CD1c-positive myeloid dendritic cell (primary cell): ENCODE data around the gene VENTX.

Experiments
- DNase-seq: peaks from one replicate; pipeline ENCODE4 v3.0.0-alpha.2; 2016; ENCODE audit errors: extremely low spot score

The VENTX gene

DNA sequence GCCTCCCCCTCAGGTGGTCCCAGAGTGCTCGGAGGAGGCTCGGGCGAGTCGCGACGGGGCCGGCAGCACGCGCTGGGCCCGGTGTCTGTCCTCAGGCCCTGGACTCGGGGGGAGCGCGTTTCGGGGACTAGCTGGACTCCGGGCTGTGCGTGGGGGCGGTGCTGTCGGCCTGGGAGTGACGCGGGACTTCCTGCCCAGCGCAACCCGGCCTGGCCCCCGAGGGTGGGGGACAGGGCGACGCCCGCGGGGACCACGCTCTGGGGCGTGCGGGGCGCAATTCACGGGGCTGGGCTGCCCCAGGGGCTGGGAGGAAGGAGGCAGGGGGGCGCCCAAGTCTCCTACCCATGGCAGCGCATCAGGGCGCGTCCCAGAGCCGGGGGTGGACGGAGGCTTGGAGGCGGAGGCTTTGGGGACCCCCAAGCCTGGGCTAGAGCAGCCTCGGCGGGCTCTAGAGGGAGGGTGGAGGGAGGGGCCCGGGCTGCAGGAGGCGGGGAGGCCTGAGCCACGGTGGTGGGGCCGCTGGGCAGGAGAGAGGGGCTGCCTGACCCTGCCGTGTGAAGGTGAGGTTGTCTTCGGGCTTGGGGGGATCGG lies 2.3 kb upstream of the VENTX start:
- DNase-seq = peak; percentile 34

DNA sequence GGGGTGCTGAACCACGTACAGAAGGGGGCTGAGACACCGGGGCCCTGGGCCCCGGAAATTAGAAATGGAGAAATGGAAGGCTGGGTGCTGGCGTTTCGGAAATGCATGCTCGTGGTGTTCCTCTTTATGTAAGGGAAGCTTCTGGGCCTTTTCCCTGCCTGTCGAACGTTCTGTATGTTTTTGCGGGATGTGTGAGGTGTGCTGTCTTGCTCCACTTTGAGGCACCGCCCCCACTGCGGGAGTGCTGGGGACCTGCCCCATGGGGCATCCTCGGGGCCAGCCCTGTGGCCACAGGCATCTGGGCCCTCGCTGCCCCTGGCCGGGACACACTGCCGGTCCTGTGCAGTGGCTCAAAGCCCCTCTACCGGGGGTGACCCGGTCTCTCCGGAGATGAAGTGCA lies 1.7 kb upstream of the VENTX start:
- DNase-seq = peak; percentile 62

DNA sequence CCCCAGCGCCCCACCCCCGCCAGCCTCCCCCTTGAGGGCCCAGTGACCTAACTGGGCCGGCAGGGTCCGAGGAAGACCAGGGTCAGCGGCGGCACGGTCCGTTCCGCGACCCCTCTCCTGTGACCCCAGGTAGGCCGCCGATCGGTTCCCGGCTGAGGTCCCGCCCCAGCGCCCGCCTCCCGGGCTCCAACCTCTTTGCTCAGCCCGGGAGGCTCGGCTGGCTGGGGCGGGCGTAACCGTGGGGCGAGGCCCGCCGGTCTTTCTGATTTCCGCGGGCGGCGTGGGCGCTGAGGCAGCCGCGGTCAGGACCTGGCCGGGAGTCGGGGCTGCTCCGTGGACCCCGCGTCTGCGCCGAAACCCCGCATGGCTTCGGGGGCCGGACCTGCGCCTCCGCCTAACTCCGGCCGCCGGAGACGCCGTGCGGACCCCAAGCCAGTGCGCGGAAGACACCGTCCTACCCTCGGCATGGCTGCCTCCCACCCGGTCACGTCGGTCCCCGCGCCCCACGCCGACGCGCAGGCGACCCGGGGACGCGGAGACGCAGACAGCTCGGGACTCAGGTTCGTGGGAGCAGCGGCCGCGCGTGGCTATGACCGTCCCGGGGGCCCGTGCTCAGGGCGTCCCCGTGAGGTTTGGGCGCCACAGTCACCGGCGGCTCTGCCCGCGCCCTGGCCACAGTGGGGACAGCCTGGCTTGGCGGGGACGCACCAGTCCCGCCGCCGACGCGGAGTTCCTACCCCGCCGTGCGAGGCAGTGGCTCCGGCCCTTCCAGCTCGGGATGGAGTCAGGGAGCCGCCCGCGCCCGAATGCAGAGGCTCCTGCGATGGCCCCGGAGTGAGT lies 1.0 kb upstream of the VENTX start:
- peak; percentile 35 for DNase-seq

DNA sequence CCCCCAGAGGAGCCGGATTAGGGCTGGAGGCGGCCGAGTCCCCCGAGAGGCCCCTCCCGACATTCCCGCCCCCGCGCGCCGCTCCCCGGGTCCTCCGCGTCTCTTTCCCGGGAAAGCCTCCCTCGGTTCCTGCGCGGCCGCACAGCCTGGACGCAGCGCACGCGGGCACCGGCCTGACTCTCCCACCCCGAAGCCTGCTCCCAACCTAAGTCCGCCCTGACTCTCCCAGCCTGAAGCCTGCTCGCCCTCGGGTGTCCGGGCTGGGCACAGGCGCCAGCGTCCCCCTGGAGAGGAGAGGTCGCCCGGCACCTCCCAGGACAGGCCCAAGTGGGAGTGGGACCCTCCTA lies 441 bp upstream of the VENTX start:
- no peak for DNase-seq

DNA sequence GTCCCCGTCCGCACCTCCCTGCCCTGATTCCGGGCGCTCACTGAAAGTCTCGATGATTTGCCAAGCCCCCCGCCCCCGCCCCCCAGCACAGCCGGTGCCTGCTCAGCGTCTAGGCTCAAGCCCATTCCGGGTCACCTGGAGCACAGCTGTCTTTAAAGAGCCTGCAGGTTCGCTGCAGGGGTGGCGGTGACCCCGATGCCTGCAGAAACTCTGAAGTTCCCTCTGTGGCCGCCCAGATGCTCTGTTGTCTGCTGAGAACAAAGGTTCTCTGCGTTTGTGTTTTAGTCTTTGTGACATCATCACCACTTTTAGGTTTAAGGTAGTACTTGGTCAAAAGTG lies 780 bp downstream of the VENTX start:
- no peak for DNase-seq

DNA sequence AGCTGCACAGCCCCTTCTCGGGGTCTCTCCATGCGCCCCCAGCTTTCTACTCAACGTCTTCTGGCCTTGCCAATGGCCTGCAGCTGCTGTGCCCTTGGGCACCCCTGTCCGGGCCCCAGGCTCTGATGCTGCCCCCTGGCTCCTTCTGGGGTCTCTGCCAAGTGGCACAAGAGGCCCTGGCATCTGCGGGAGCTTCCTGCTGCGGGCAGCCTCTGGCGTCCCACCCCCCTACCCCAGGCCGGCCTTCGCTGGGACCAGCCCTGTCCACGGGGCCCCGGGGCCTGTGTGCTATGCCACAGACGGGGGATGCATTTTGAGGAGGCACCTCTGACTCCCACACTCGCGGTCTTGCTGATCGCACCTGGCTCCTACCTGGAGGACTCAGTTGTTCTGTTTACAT lies 2.3 kb downstream of the VENTX start:
- no peak for DNase-seq

DNA sequence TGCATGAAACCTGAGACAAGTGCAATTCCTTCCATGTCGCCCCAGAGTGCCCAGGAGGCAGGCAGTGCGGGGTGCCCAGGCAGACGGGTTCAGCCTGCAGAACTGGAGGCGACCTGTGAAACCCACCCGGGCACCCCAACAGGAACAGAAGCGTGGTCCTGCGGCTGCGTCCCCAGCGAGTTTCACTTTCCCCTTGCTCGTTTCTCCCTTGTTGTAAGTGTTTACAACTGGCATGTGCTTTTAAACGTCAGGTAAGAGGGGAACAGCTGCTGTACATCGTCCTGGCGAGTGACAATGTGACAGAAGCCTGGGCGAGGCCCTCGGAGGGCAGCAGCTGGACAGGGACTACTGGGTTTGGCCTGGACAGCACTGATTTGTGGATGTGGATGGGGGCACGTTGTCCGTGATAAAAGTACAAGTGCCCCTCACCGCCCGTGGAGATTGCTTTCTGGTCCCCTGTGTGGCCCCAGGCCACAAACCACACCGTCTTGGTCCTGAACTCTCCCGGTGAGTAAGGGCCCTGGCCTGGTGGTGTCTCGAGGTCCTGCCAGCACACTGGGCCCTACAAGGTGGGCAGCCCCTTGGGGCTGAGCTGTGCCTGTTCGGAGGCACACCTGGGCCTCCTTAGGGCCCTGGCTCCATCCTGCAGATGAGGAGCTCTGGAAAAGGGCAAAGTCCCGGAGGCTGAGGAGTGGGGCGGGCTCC lies 4.0 kb downstream of the VENTX start:
- DNase-seq = peak; percentile 15

DNA sequence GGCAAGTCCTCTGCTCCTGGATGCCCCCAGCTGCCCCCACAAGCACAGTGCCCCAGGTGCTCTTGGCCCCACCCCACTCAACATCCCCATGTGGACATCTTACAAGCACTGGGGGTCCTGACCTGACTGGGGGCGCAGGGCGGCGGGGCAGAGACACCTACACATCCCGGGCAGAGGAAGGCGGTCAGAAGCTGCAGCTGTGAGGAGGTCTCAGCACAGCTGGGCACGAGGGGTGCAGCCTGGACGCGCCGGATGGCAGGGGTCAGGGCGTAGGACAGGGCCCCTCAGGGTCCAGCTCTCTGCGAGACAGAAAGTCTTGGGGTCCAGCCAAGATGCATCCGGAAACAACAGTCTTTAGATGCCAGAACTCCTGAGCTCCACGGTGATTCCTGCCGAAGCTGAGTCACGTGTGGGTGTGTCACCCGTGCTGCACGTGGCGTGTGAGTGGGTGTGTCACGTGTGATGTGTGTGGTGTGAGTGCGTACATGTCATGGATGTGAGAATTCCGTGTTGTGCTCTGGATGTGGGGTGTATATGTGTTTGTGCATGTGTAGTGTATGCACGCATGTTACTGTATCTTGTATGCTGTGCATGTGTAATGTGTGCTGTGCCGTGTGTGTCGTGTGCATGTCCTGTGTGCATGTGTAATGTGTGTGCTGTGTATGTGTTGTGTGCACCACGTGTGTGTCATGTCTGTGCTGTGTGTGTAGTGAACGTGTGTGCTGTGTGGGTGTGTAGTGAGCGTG lies 5.1 kb downstream of the VENTX start:
- peak; percentile 11 for DNase-seq

DNA sequence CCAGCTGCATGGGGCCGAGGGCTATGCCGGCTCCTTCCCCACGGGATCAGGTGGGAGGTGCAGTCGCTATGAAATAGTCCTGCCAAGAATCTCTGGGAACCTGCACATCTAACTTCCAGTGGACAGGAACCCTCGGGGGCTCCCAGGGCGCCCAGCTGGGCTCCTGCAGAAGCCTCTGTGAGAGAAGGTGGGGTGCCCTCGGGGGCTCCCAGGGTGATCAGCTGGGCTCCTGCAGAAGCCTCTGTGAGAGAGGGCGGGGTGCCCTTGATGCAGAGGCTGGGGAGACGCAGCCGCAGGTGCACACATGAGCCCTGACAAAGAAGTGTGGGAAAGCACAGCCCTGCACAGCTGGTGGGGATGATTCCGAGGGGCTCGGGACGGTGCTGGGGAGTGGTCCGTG lies 5.9 kb downstream of the VENTX start:
- DNase-seq = no peak

DNA sequence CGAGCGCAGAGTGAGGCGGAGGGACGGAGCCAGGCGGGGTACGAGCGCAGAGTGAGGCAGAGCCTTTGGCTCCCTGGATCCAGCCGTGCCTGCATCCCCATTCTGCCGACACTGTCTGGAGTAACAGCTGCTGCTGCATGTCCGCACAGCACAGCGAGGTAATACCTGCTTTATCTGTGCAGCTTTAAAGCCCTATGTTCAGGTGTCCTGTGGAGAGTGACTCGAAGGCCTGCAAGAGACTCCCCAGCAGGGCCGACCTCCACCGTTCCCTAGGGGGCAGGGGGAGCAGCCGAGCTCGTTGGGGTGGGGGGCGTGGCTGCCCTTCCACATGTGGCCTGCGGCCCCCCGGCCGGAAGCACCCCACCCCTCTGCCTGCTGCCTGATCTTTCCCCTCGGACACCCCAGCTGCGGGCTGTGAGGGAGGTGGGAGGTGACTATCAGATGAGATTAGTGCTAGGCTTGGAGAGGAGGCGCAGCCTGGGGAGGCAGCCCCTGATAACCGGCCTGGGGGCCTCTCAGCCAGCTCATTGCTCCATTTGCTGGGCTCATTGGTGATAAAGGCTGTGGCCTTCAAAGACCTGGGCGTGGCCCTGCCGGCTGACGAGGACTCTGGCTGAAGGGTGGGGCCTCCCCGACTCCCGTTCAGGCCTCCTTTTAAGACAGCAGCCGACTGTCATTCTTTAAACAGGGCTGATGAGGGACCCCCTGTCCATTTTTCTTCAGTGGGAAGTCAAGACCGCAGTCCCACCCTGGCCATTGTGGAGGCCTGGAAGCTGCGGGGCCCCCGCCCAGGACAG lies 8.0 kb downstream of the VENTX start:
- no peak for DNase-seq

DNA sequence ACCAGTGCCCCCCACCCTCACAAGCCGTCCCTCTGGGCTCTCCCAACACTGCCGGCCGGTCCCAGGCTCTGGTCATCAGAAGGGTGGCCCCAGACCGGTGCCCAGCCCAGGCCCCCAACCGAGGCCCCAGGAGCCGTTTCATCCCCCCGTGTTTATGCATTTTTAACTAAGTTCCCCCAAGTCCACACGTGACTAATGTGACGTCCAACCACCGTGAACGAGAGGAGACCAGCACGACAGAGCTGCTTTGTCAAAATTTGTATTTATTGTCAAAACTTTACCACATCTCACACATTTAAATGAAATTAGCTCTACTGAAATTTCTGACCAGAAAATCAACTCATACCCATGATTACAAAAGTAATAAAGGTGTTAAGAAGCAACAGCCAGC lies 8.6 kb downstream of the VENTX start:
- no peak for DNase-seq

DNA sequence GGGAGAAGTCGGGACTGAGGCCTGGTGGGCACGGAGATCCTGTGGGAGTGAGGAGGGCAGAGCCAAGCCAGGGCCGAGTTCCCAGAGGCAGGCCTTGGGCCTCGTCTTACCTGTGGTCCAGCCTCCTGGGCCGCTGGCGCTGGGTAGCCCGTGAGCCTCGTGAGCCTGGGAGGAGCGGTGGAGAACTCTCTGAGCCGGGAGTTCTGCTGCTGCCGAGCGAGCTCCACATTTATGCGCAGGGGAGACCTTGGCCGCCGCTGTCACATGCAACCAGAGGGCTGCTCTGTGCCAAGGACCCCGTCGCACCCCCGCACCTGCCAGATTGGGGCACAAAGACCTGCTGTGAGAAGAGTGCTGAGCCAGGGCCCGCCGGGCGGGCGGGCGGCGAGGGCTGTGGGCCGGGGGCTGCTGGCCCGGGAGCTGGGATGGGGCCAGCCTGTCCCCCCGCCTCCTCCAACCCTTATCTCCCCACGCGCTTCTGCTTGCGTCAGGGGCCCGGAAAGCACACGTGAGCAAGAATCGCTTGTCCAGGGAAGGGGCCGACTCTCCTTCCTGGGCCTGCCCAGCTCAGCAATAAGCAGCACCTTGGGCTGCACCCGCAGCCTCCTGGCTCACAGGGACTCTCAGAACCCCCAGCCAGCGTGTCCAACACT lies 10.2 kb downstream of the VENTX start:
- no peak for DNase-seq

DNA sequence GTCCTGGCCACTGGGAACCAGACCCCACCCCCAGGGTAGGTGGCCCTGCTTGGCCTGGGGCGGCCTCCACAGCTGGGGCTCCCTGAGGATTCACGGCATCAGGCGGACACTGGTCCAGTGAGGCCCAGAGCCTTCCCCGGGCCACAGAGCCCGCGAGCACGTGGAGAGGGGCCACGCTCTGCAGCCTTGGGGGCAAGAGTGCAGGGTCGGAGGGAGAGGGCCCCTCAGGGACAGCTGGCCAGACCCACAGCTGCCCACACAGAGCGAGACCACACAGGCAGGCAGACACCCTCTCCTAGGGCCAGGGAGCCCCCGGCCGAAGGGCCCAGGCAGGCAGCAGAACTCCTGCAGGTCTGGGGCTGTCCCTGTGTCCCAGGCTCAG lies 10.7 kb downstream of the VENTX start:
- DNase-seq = no peak

DNA sequence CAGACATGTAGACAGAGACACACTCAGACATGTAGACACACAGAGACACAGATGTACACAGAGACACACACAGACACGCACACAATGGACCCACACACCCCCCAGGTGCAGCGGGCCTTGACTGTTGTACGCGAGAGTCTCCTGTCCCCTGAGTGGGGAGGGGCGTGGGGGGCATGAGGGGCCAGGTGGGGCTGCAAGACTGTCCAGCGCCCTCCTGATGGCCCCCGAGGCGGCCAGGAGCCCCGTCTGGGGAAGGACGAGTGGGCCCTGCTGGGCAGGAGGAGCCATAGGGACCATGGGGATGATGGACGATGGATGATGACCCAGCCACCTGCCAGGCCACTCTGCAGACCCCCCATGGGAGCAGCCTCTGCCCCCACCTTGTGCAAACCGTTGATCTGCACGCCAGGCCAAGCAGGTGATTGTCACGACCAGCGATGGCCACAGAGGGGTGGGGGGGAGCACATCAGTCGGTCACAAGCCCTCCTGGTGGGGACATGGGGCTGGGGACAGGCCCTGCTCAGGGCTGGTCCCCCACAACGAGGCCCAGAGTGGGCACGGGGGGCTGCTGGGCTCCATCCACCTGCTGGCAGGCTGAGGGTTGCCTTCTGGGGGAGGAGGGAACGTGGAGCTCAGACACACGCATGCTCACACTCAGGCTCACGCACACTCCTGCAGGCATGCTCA lies 11.6 kb downstream of the VENTX start:
- no peak for DNase-seq

DNA sequence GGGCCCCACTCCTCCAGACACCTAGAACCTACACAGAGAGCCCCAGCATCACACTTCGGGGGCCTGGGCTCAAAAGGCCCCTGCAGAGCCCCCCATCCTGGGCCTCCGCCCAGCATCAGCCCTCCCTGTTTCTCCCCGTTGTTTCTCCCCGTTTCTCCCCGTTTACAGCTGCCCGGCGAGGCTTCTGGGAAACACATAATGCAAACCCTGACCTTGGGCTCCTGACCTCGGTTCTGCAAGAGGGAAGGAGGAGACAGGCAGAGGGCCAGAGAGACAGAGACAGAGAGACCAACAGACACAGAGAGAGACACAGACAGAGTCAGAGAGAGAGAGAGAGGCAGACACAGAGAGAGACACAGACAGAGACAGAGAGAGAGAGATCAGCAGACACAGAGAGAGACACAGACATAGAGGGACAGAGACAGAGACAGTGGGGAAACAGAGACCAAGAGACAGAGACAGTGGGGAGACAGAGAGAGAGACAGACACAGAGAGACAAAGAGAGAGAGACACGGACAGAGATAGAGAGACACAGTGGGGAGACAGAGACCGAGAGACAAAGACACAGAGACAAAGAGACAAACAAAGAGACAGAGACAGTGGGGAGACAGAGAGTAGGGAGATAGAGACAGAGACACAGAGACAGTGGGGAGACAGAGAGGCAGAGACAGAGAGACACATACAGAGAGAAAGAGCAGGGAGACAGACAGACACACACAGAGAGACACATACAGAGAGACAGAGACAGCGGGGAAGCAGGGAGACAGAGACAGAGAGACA lies 12.5 kb downstream of the VENTX start:
- no peak for DNase-seq

DNA sequence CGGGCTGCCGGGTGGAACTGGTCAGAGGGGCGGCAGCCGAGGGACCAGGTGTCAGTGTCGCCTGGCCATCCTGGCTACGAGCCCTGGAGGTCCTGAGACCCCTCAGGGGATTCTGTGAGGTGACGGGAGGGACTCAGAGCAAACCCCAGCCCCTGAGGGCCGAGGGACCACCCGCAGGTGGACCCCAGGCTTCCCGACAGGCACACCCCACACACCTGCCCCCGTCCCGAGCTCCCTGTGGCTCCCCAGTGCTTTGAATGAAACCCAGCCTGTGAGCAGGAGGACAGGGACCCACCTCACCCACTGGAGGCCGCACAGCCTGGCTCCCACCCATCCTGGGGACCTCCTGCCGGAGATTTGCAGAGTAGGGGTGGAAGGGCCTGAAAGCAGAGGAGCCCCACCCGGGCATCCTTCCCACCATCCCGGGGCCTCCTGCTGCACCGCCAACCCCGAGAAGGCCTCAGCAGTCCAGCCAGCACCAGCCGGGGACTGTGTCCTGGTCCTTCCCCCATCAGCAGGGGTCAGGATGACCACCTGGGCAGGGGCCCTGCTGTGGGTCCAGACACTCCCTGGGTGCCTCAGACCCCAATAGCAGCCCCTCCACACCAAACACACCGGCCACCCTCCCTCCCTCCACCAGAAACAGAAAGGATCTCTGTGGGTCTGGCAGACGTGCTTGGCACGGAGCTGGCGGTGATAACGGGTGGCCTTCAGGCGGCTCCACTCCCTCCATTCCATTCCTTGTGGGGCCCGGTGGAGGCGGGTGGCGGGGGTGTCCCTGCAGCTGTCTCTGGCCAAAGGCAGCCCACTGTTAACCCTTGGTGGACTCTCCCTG lies 13.9 kb downstream of the VENTX start:
- no peak for DNase-seq

DNA sequence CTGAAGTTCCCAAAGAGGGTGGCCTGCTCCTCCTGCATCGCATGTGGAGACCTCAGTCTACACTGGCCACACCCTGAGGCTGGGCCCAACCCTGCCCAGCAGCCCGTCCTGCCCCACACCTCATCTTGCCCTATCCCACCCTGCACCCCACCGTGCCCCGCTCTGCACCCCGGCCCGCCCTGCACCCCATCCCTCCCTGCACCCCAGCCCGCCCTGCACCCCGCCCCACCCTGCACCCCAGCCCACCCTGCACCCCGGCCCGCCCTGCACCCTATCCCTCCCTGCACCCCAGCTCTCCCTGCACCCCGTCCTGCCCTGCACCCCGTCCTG lies 14.5 kb downstream of the VENTX start:
- DNase-seq = no peak

DNA sequence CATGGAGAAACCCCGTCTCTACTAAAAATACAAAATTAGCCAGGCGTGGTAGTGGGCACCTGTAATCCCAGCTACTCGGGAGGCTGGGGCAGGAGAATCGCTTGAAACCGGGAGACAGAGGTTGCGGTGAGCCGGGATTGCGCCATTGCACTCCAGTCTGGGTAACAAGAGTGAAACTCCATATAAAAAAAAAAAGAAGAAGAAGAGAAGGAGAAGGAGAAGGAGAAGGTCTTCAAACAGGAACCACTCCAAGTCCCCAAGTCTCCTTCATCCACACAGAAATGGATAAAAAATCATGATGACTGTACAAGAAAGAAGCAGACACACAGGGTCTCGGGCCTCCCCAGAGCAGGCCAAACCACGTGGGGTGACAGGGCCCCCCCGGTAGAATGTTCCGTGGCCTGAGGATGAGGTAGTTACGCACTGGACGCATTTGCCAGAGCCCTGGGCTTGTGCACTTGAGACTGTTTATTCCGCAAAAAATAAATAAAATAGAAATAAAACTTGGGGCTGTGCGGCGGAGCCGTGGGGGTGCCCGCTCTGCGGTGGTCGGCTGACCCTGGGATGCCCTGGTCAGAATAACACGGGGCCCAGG lies 15.8 kb downstream of the VENTX start:
- DNase-seq = peak; percentile 46
